ENCODE data around the gene SMARCD2. TPM values are rescaled to one million over a fixed set of nuclear protein-coding genes. Genes with fewer than 3 reads are reported as not detected.
A peak's percentile ranks its signal among the peaks of the same experiment; 100 is the strongest.

The SMARCD2 gene
- total and polyA plus RNA-seq, 2 of the 13 experiments (the other 11 are each of a cell fraction or from before 2014, with no cell fraction given), result 122 to 150 TPM

- TF ChIP-seq, protein P1, sequence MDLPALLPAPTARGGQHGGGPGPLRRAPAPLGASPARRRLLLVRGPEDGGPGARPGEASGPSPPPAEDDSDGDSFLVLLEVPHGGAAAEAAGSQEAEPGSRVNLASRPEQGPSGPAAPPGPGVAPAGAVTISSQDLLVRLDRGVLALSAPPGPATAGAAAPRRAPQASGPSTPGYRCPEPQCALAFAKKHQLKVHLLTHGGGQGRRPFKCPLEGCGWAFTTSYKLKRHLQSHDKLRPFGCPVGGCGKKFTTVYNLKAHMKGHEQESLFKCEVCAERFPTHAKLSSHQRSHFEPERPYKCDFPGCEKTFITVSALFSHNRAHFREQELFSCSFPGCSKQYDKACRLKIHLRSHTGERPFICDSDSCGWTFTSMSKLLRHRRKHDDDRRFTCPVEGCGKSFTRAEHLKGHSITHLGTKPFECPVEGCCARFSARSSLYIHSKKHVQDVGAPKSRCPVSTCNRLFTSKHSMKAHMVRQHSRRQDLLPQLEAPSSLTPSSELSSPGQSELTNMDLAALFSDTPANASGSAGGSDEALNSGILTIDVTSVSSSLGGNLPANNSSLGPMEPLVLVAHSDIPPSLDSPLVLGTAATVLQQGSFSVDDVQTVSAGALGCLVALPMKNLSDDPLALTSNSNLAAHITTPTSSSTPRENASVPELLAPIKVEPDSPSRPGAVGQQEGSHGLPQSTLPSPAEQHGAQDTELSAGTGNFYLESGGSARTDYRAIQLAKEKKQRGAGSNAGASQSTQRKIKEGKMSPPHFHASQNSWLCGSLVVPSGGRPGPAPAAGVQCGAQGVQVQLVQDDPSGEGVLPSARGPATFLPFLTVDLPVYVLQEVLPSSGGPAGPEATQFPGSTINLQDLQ (CRISPR knock-in tag; IDR thresholded peaks at IDR 0.05), result peak; percentile 93
- TF ChIP-seq ZNF136 (CRISPR knock-in tag; IDR thresholded peaks at IDR 0.05; ENCODE audit: low read depth), result peak; percentile 16; the same call in 1 of the 2 replicates
- TF ChIP-seq, protein P2, sequence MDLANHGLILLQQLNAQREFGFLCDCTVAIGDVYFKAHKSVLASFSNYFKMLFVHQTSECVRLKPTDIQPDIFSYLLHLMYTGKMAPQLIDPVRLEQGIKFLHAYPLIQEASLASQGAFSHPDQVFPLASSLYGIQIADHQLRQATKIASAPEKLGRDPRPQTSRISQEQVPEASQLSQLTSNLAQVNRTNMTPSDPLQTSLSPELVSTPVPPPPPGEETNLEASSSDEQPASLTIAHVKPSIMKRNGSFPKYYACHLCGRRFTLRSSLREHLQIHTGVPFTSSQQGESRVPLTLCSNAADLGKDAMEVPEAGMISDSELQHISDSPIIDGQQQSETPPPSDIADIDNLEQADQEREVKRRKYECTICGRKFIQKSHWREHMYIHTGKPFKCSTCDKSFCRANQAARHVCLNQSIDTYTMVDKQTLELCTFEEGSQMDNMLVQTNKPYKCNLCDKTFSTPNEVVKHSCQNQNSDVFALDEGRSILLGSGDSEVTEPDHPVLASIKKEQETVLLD (CRISPR knock-in tag; IDR thresholded peaks at IDR 0.05; ENCODE audit: low read depth), result peak; percentile 98
- no peak for TF ChIP-seq TCF7L2 (IDR thresholded peaks at IDR 0.05; ENCODE audit: low read depth, low read length)
- peak; percentile 97 for TF ChIP-seq SNAPC2 (CRISPR knock-in tag; IDR thresholded peaks at IDR 0.05)
- peak; percentile 78 for TF ChIP-seq PHF20 (CRISPR knock-in tag; IDR thresholded peaks at IDR 0.05)
- peak; percentile 58 for TF ChIP-seq BCL3 (CRISPR knock-in tag; IDR thresholded peaks at IDR 0.05)
- peak; percentile 94 for TF ChIP-seq RFXAP (CRISPR knock-in tag; IDR thresholded peaks at IDR 0.05; ENCODE audit: borderline replicate concordance)
- TF ChIP-seq ZNF12 (CRISPR knock-in tag; IDR thresholded peaks at IDR 0.05), result peak; percentile 80
- TF ChIP-seq GABPA (IDR thresholded peaks at IDR 0.05; ENCODE audit: low read depth, low read length), result peak; percentile 83
- TF ChIP-seq GABPA (CRISPR knock-in tag; IDR thresholded peaks at IDR 0.05; ENCODE audit: low read depth), result peak; percentile 94
- TF ChIP-seq MTA3 (CRISPR knock-in tag; IDR thresholded peaks at IDR 0.05), result peak; percentile 49; the same call in 1 of the 2 replicates
- TF ChIP-seq GATA4 (IDR thresholded peaks at IDR 0.05; ENCODE audit: borderline replicate concordance, low read depth), result peak; percentile 63; the same call in 1 of the 2 replicates
- TF ChIP-seq ZNF776 (CRISPR knock-in tag; IDR thresholded peaks at IDR 0.05), result peak; percentile 20
- TF ChIP-seq ZNF3 (CRISPR knock-in tag; IDR thresholded peaks at IDR 0.05), result peak; percentile 65; the same call in 1 of the 2 replicates
- TF ChIP-seq, protein P3, sequence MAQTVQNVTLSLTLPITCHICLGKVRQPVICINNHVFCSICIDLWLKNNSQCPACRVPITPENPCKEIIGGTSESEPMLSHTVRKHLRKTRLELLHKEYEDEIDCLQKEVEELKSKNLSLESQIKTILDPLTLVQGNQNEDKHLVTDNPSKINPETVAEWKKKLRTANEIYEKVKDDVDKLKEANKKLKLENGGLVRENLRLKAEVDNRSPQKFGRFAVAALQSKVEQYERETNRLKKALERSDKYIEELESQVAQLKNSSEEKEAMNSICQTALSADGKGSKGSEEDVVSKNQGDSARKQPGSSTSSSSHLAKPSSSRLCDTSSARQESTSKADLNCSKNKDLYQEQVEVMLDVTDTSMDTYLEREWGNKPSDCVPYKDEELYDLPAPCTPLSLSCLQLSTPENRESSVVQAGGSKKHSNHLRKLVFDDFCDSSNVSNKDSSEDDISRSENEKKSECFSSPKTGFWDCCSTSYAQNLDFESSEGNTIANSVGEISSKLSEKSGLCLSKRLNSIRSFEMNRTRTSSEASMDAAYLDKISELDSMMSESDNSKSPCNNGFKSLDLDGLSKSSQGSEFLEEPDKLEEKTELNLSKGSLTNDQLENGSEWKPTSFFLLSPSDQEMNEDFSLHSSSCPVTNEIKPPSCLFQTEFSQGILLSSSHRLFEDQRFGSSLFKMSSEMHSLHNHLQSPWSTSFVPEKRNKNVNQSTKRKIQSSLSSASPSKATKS (CRISPR knock-in tag; IDR thresholded peaks at IDR 0.05), result 0 out of 2 replicates have a peak, but pooled peaks have one; percentile 53
- TF ChIP-seq ZFP36L1 (CRISPR knock-in tag; IDR thresholded peaks at IDR 0.05), result peak; percentile 63; the same call in 1 of the 2 replicates
- no peak for TF ChIP-seq ZNF253 (CRISPR knock-in tag; IDR thresholded peaks at IDR 0.05; ENCODE audit: borderline replicate concordance)
- TF ChIP-seq SP4 (CRISPR knock-in tag; IDR thresholded peaks at IDR 0.05), result peak; percentile 97
- TF ChIP-seq, protein P4, sequence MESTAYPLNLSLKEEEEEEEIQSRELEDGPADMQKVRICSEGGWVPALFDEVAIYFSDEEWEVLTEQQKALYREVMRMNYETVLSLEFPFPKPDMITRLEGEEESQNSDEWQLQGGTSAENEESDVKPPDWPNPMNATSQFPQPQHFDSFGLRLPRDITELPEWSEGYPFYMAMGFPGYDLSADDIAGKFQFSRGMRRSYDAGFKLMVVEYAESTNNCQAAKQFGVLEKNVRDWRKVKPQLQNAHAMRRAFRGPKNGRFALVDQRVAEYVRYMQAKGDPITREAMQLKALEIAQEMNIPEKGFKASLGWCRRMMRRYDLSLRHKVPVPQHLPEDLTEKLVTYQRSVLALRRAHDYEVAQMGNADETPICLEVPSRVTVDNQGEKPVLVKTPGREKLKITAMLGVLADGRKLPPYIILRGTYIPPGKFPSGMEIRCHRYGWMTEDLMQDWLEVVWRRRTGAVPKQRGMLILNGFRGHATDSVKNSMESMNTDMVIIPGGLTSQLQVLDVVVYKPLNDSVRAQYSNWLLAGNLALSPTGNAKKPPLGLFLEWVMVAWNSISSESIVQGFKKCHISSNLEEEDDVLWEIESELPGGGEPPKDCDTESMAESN (CRISPR knock-in tag; conservative IDR thresholded peaks at IDR 0.05), result peak; percentile 94
Measured at GRCh38 chr17:63842540-63843386, at the start of gene SMARCD2 (continued).
